ENCODE data around the gene ARHGAP27.

The ARHGAP27 gene

GRCh38 chr17:45408611-45409421 is 23.9 kb downstream of the ARHGAP27 start:
- DNase-seq, result no peak

- DNase-seq, result no peak
Observed at GRCh38 chr17:45406107-45406506, 26.6 kb downstream of the ARHGAP27 start.

DNA sequence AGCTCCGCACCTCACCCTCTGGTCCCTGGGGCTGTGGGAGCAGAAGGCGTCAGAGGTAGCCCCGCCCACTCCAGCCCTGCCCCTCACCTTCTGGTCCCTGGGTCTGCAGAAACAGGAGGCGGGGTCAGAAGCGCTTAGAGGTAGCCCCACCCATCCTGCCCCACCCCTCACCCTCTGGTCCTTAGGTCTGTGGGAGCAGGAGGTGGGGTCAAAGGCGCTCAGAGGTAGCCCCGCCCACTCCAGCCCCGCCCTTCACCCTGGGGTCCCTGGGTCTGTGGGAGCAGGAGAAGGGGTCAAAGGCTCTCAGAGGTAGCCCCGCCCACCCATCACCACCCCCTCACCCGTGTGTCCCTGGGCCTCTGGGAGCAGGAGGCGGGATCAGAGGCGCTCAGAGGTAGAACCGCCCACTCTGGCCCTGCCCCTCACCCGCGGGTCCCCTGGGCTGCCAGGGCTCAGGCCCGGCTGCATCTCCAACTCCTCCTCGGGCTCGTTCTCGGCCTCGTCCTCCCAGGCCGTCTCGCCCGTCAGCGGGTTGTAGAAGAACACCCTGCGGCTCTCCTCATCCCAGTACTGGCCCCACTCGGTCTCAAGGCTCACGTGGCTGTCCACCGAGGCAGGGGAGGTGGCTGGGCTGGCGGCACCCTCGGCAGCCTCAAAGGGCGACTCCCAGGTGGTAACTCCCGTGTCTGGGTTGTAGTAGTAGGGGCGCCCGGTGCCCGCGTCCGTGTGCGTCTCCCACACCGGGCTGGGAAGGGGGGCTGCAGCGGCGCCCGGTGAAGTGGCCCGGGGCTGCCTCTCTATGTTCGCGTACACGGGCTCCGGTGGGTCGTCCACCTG is 27.2 kb downstream of the ARHGAP27 start:
- DNase-seq, result no peak

DNA sequence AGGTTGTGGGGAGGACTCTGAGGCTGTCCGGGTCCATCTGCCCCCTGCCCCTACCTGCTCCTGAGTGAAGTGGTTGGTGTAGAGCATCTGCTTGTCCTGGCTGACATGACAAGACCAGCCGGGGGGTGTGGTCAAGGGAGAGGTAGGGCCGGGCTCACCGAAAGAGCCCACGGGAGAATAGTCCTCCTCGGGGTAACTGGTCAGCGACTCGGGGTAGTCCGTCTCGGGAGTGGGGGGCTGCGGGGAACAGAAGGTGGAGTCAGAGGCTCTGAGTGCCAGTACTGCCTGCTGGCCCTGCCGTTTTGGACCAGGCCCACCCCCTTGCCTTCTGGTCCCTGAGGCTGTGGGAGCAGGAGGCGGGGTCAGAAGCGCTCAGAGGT is 27.8 kb downstream of the ARHGAP27 start:
- DNase-seq, result no peak

DNA sequence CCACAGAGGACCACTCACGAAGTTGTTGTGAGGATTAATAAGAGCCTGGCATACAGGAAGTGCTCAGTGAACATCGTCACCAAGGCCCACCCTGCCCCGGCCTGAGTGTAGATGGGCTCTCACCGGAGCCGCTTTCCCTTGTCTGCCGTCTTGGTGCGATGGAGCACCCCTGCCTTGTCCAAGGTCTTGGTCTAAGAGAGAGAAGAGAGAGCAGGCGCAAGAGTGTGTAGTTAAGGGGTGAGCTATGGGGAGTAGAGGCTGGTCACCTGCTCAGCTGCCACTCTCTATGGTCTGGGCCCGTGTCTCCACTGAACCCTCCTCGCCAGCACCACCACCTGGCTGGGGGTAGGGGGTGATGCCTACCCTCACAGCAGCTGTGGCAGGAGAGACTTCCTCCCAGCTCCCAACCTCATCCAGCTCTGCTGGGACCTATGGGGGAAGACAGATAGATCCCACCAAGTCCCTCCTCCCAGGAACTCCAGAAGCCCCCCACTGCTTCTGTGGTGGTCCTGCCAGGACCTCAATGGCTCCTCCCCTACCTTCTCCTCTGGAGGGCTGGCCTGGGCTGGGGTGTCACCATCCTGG is 28.7 kb downstream of the ARHGAP27 start:
- DNase-seq, result no peak

- no peak for DNase-seq
Observed at GRCh38 chr17:45402916-45403315, 29.8 kb downstream of the ARHGAP27 start.

DNA sequence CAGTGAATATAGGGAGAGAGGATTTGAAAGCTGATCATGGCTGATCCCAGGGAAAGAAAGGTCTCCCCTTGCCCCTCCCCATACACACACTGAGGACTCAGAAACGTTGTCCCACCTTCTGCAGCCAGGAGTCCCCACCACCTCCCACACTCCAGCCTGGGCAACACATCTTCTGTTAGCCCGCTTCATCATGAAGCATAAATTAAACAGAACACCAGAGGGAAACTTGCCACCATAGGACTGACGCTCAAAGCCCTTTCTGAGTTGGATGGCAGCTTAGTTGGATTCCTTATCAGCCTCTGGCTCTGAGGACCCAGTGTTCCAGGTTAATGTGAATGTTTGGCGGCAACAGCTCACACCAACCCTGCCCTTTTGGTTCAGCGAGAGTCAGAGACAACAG is 33.9 kb downstream of the ARHGAP27 start:
- DNase-seq, result no peak

DNA sequence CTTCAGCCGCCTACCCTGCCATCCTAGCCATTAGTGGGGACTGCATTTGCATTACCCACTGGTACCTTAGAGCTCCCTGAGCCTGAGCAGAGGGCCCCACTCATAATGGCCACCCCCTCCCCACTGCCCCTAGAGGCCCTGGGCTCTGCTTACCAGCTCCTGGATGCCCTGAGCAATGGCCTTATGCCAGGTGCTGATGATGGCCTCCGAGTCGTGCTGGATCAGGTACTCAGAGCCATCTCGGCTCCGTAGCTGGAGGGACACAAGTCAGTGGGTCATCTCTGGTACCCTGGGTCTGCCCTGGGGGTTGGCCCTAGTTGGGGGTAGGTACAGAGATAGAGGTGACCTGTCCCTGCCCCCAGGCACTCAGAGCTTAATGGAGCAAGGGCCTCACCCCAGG is 34.9 kb downstream of the ARHGAP27 start:
- DNase-seq, result no peak

- DNase-seq, result no peak
Observed at GRCh38 chr17:45396496-45397205, 36.0 kb downstream of the ARHGAP27 start.

DNA sequence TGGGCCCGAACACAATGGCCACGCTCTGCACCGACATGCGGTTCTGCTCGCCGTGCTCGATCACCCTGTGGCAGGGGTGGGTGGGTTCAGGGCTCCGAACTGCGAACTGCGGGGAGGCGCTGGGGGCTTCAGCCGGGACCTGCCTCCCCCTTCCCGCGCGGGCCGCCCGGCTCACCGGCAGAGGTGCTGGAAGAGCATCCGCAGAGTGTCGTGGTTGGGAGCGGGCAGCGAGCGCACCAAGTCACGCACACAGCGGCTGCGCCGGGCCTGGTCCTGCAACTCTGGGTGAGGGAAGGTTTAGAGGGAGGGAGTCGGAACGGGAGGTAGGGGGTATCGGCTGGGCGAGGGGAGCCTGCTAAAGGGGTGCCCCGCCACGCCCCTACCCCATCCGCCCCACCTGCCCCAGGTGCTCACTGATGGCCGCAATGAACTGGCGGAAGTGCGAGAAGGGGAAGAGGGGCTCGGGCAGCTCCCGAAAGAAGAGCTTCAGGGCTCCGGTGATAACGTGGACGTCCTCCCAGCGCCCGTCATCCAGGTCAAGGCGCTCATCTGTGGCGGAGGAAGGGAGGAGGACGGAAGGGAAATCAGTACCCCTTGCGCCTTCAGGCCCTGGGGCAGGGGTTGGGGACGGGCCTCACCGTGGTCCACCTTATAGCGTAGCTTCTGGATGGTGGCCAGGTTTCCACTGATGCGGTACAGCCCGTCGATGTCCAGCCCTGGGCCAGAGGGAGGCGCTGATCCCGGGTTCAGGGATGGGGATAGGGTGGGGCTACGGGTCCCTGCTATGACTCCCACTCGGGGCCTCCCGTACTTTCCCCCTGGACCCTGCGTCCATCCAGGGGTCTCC is 36.9 kb downstream of the ARHGAP27 start:
- DNase-seq, result no peak

DNA sequence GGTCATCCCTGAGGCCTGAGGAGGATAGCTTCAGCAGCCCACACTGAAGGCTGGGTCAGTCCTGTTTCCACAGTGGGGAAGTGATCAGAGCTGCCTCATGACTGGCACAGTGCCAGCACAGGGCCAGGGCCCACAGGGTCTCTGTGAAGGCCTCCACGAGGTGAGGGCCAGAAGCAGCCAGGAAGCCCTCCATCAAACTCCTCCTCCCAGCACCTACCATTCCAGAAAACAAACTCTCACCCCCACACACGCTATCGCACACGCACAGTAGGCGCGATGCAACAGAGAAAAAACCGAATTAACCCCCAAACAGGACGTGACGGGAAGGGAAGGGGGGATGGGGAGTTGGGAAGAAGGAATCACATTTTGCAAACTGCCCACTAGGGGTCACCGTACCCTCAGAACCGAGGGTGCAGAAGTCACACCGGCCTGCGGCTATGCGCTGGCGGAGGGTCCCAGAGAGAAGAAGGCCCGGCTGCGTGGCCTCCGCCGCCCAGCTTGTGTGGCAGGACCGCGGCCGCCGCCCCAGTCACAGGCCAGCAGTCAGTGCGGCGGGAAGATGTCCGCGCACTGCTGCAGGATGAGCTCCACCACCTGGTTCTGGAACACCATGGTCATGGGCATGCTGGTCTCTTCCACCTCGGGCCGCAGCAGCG is 37.6 kb downstream of the ARHGAP27 start:
- peak; percentile 91 for DNase-seq

GRCh38 chr17:45394564-45394912 is 38.1 kb downstream of the ARHGAP27 start:
- DNase-seq, result no peak

DNA sequence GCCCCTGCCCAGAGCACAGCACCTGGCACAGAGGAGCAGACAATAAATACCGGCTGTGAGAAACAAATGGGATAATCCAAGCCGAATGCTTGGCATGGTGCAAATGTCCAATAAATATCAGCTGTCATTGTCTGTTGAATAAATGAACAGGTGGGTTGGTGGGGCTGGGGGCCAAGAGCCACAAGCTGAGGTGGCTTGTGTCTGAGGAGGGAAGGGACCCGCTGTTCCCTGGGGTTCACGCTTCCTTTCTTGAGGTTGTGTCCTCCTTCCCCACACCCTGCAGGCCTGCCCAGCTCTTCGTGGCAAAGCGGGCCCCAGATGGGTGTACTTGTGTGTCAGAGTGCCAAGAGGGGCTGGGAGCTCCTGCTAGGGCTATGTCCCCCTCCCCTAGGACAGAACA is 38.6 kb downstream of the ARHGAP27 start:
- no peak for DNase-seq

- no peak for DNase-seq
Observed at GRCh38 chr17:45393411-45393810, 39.3 kb downstream of the ARHGAP27 start.

DNA sequence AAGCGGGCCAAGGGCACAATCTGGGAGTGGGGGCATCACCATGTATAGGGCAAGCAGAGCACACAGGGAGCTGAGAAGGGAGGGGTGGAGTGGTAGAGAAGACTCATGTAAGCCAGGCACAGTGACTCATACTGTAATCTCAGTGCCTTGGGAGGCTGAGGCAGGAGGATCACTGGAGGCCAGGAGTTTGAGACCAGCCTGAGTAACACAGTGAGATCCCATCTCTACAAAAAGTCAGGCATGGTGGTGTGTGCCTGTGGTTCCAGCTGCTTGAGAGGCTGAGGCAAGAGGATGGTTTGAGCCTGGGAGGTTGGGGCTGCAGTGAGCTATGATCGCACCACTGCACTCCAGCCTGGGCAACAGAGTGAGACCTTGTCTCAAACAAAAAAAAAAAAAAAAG is 40.8 kb downstream of the ARHGAP27 start:
- DNase-seq, result no peak

DNA sequence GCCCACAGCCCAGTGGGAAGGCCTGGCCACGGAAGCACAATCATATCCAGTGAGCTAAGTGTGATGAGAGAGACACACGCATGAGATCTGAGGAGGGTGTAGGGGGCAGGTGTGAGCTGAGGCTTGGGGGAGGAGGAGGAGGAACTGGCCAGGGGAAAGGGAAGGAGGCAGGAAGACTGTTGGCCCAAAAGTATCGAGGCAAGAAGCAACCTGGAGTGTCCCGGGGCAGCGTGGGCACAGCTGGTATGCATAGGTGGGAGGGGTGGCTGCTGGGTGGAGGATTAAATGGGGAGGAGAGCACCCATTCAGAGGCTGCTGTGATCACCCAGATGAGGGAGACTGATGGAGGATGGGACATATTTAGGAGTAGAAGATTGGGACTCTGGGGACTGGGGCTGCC is 41.4 kb downstream of the ARHGAP27 start:
- no peak for DNase-seq

DNA sequence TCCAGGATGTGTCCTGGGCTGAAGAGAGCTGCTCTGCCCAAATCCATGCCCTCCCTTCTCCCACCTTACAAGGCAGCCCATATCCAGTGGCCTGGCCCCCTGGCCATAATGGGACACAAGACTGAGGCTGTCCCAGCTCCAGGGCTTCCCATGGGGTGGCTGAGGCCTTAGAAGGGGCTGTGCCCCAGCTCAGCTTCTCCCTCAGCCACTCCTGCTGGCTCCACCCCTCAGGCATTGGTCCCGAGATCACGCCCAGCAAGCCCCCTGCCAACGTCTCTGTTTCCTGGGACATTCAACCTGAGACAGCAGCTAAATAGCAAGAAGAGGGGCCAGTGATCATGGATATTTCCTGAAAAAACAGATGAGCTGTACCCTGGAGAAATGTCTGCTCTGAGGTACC is 43.3 kb downstream of the ARHGAP27 start:
- DNase-seq, result no peak

DNA sequence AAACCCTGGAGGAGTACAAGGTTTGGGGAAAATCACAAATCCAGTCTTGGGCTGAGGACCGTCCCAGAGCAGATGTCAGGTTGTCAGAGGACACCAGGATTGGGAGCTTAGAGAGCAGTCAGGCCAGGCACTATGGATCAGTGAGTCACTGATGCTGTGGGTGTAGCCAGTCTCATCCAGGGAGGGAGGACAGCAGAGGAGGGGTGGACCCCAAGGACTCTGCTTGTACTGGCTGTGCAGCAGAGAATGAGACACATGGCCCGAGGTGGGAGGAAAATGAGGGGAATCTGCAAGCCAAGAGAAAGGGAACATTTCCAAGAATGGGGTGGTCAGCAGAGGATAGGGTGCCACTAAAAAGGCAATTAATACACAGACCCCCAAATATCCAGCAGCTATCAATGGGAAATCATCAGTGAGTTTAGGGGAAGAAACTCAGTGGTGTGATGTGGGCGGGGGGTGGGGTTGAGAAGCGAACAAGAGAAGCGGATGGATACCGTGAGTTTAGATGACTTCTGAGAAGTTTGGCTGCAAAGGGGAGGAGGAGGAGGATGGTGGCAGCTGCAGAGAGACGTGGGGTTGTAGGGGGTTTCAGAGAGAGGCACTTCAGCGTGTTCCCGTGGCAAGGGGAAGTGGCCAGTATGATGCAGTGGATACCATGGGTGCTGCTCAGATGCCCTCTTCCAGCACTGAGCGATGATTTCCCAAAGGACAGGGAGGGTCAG is 43.9 kb downstream of the ARHGAP27 start:
- peak; percentile 38 for DNase-seq

- DNase-seq, result no peak
Observed at GRCh38 chr17:45387739-45388138, 44.9 kb downstream of the ARHGAP27 start.

DNA sequence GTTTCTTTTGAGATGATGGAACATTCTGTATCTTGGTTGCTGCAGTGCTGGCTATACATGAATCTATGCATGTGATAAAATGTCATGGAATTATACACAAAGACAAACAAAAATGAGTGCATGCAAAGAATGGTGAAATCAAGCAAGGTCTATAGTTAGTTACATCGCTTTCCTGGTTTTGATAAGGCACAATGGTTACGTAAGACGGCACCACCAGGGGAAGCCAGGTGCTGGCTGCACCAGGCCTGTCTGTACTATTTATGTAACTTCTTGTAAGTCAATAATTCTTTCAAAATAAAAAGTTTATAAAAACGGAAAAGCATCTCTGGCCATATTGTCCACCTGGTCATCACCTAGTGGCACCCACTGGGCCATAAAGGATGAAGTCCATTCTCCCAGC is 46.5 kb downstream of the ARHGAP27 start:
- DNase-seq, result no peak
